Epithelial cell of proximal tubule (primary cell): ENCODE measurements around the gene AKAP13. TPM values are rescaled to one million over a fixed set of nuclear protein-coding genes. Genes with fewer than 3 reads are reported as not detected.
"Not testable (repeated sequence)": the region's sequence is repeated elsewhere in the genome, so short reads cannot be mapped to it uniquely, and the experiment has no call there.

ENCODE experiments used
- DNase-seq: peaks from one replicate; pipeline ENCODE4 v3.0.0-alpha.2; 2011; ENCODE audit warnings: low read depth
- H3K4me3 ChIP-seq: 2 replicates; pipeline ENCODE4 v1.5.1; 2011; ENCODE audit warnings: low read depth, mild to moderate bottlenecking, low read length
- total RNA-seq: library from RNA; depleted of rRNA; stranded (reverse); fragments of >200 nt; gene quantifications from 2 replicates; pipeline ENCODE4 v1.2.3, GENCODE V29; 2015
- TF ChIP-seq, protein P1 (sequence below): conservative IDR thresholded peaks from 2 replicates; pipeline ENCODE4 v1.5.1; 2012; ENCODE audit warnings: low read depth, mild to moderate bottlenecking, low read length

Gene AKAP13
- total RNA-seq, 1 donor from 2014 or later: 40.9 TPM

GRCh38 chr15:85582131-85583079 is 202.0 kb downstream of the AKAP13 start:
- peak overlapping the region; percentile 51 for H3K4me3 ChIP-seq
- no peak for DNase-seq
- TF ChIP-seq, protein P1, sequence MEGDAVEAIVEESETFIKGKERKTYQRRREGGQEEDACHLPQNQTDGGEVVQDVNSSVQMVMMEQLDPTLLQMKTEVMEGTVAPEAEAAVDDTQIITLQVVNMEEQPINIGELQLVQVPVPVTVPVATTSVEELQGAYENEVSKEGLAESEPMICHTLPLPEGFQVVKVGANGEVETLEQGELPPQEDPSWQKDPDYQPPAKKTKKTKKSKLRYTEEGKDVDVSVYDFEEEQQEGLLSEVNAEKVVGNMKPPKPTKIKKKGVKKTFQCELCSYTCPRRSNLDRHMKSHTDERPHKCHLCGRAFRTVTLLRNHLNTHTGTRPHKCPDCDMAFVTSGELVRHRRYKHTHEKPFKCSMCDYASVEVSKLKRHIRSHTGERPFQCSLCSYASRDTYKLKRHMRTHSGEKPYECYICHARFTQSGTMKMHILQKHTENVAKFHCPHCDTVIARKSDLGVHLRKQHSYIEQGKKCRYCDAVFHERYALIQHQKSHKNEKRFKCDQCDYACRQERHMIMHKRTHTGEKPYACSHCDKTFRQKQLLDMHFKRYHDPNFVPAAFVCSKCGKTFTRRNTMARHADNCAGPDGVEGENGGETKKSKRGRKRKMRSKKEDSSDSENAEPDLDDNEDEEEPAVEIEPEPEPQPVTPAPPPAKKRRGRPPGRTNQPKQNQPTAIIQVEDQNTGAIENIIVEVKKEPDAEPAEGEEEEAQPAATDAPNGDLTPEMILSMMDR: no peak

GRCh38 chr15:85583442-85583841 is 203.0 kb downstream of the AKAP13 start:
- peak overlapping the region; percentile 51 for H3K4me3 ChIP-seq
- no peak for DNase-seq
- TF ChIP-seq, protein P1: no peak

DNA sequence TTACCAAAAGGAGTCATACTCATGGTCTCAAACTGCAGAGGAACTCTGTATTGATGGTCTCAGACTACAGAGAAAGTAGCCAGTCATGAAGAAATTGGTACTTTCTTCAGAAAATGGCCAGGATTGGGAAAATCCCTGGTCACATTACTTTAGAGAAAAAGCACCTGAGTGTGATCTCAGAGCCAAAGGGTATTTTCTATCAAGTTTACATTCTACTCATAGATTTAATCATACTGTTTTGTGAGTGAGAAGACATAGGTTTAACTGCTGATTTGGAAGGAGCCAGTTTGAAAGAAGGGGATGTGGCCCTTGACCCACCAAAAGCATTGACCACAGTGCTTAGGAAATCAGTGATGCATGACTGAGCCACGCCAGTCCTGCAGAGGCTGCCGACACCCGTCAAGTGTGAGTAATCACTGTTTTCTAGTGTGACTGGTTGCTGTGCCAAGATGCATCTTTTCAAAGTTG is 203.6 kb downstream of the AKAP13 start:
- TF ChIP-seq, protein P1: no peak
- no peak for DNase-seq

GRCh38 chr15:85584872-85585271 is 204.5 kb downstream of the AKAP13 start:
- H3K4me3 ChIP-seq: no peak overlapping the region
- TF ChIP-seq, protein P1: no peak

More for the DNA sequence above, 203.6 kb downstream of the AKAP13 start:
- peak overlapping the region; percentile 51 for H3K4me3 ChIP-seq

DNA sequence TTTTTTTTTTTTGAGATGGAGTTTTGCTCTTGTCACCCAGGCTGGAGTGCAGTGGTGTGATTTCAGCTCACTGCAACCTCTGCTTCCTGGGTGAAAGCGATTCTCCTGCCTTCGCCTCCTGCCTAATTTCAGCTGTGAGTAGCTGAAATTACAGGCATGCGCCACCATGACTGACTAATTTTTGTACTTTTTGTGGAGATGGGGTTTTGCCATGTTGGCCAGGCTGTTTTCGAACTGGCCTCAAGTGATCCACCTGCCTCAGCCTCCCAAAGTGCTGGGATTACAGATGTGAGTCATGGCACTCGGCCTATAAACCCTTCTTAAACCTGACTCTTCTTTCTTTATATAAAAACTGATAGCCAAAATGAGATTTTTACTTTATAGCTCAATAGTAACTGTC is 205.8 kb downstream of the AKAP13 start:
- not testable (repeated sequence) for DNase-seq, H3K4me3 ChIP-seq

More at GRCh38 chr15:85584872-85585271, 204.5 kb downstream of the AKAP13 start:
- DNase-seq: no peak

DNA sequence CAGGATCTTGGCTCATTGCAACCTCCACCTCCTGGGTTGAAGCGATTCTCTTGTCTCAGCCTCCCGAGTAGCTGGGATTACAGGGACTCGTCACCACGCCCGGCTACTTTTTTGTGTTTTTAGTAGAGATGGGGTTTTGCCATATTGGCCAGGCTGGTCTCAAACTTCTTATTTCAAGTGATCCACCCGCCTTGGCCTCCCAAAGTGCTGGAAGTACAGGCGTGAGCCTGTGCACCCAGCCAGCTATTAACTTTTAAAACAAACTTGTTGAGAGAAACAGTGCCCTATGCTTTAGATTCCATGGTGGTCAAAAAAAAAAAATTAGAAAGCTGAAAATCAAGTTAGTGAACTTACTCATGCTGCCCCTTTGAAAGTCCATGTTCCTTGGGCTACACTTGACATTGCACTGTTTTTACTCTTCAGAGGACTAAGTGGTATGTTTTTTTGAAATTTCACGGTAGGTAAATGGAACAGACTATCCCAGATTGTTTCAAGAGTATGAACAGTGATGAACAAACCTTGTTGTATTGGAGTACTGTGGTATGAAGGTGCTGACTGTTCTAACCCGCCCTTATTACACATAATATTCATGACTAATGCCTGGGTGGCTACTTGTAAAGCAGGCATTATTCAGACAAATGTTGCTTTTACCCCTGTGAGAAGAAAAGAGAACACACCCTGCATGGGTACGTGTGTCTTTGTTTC is 207.5 kb downstream of the AKAP13 start:
- DNase-seq: no peak
- TF ChIP-seq, protein P1: no peak
- no peak overlapping the region for H3K4me3 ChIP-seq

DNA sequence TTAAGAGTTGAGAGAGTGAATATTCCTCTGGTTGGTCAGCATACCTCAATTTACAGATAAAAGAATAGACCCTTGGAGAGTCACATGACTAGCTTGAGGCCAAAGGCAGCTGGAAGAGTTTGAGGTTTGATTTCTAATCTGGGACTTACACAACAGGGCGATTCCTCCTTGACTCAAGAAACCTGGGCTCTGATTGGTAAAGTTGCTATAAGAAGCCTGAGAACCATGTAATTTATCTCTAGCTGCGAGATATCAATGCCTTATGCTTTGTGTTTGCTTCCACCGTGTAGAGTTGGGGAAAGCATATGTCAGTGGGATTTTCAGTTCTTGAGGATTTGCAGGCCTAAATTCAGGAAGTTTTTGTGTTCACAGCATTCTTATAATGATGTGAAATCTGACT is 208.3 kb downstream of the AKAP13 start:
- no peak overlapping the region for H3K4me3 ChIP-seq
- DNase-seq: no peak
- TF ChIP-seq, protein P1: no peak
